HG03103 (cell line): ENCODE results near the gene HOXA4.

ENCODE experiments used
- ATAC-seq: cut with Tn5 transposase; IDR thresholded peaks from one replicate; pipeline ENCODE4 v1.9.1; 2021; ENCODE audit warnings: low read depth; ENCODE audit not compliant: unreplicated experiment

HOXA4 gene

GRCh38 chr7:27121684-27122076, 8.9 kb downstream of the HOXA4 start:
- no peak for ATAC-seq

DNA sequence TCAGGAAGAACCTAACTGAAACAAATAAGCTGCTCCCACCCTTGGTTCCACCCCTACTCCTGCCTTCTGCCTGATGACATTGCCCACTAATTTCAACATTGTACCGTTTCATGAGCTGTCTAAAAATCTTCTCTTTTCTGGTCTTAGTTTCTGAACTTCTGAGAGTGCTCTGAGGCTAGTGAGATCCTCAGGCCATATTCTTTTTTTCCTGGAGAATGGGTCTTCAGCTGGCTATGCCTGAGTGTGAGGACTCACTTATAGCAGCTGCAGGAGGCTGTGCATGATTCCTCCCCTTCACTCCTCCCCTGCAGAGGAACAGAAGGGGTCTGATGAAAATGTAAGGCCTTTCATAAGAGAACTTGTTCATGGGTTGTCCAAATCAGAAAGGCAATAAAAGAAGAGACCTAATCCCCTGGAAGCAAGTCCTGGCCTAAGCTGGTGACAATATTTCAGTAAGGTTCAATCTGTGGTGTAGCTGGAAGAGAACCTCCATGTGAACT, 11.1 kb downstream of the HOXA4 start:
- no peak for ATAC-seq

DNA sequence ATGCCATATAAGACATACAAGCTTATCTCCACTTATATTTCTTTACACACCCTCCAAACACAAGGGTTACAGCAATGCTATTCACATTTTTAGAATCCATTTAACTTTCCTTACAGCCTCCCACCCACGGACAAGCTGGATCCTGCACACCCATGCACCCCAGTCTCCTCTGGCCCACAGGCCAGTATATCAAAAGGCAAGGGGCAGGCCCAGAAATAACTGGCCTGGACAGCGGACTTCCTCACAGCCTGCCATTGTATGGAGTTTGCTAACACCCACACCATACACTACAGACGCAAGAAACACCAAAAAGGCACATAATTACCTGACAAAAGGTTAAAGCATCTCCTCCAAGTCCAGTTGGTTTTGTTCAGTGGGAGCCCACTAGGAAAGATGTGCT, 12.0 kb downstream of the HOXA4 start:
- ATAC-seq: no peak

GRCh38 chr7:27117887-27118491, 12.6 kb downstream of the HOXA4 start:
- ATAC-seq: no peak

- no peak for ATAC-seq
Measured at GRCh38 chr7:27116962-27117886, 13.3 kb downstream of the HOXA4 start.

GRCh38 chr7:27116031-27116961, 14.3 kb downstream of the HOXA4 start:
- ATAC-seq: no peak

GRCh38 chr7:27115221-27116026, 15.1 kb downstream of the HOXA4 start:
- ATAC-seq: no peak

- no peak for ATAC-seq
Measured at GRCh38 chr7:27114881-27115220, 15.7 kb downstream of the HOXA4 start.

GRCh38 chr7:27113991-27114769, 16.4 kb downstream of the HOXA4 start:
- ATAC-seq: no peak

- ATAC-seq: no peak
Measured at GRCh38 chr7:27112955-27113949, 17.3 kb downstream of the HOXA4 start.

DNA sequence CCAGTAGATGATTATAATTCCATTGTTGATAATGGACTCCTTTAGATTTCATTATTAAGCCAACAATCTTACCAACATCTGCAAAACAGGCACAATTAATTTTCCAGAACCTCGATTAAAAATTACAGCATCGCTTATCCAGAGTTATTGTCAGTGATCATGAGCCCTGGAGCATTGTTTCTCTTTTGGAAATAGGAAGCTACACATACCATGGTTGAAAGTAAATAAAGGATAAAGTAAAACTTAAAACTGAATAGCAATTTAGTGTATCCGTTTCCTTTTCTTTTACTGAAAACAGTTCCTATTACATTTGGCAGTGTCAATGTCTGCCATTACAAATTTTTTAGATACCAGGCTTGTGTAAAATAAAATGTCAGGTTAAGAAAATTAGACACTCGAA, 18.2 kb downstream of the HOXA4 start:
- no peak for ATAC-seq

- no peak for ATAC-seq
Measured at GRCh38 chr7:27111751-27112277, 18.7 kb downstream of the HOXA4 start.

GRCh38 chr7:27111042-27111750, 19.4 kb downstream of the HOXA4 start:
- no peak for ATAC-seq

- no peak for ATAC-seq
Measured at GRCh38 chr7:27110186-27111031, 20.1 kb downstream of the HOXA4 start.

GRCh38 chr7:27109466-27110185, 20.9 kb downstream of the HOXA4 start:
- no peak for ATAC-seq
